K562 (cell line): ENCODE data around the gene NUTF2. TPM values are rescaled to one million over a fixed set of nuclear protein-coding genes. Genes with fewer than 3 reads are reported as not detected.

Experiments
- BCOR ChIP-seq: fragments of 450-650 bp; IDR thresholded peaks from 2 replicates; pipeline ENCODE4 v1.6.1; 2016
- BRF2 ChIP-seq: IDR thresholded peaks from 3 replicates; pipeline ENCODE4 v1.6.1; 2011; ENCODE audit warnings: borderline replicate concordance, mild to moderate bottlenecking; ENCODE audit not compliant: insufficient read length, insufficient read depth
- DDX20 ChIP-seq: fragments of 450-650 bp; IDR thresholded peaks from 2 replicates; pipeline ENCODE4 v1.6.1; 2016; ENCODE audit warnings: missing genetic modification characterization, low read depth, mild to moderate bottlenecking, missing compliant biosample characterization, moderate library complexity
- ELF4 ChIP-seq: fragments of 450-650 bp; formaldehyde crosslinking; IDR thresholded peaks from 2 replicates; pipeline ENCODE4 v1.4.0; 2022; ENCODE audit warnings: missing genetic modification characterization
- ETS1 ChIP-seq: conservative IDR thresholded peaks from 2 replicates; pipeline ENCODE4 v1.6.1; 2011; ENCODE audit warnings: low read depth, mild to moderate bottlenecking, low read length; ENCODE audit not compliant: control insufficient read depth
- FOXA1 ChIP-seq: fragments of 450-650 bp; IDR thresholded peaks from 2 replicates; pipeline ENCODE4 v1.6.1; 2016; ENCODE audit warnings: mild to moderate bottlenecking, borderline replicate concordance
- HDAC1 ChIP-seq, 2 experiments: fragments of 450-650 bp; IDR thresholded peaks; 2 replicates each; pipeline ENCODE4 v1.6.1; 2016 to 2017; ENCODE audit warnings: inconsistent platforms in 1 of 2, mild to moderate bottlenecking in 1 of 2, moderate library complexity in 1 of 2
- HNRNPL ChIP-seq: fragments of 200-400 bp; formaldehyde crosslinking; IDR thresholded peaks from 2 replicates; pipeline ENCODE4 v1.6.1; 2017; ENCODE audit warnings: low read depth, mild to moderate bottlenecking, low read length
- STAT6 ChIP-seq: sonication (generic); formaldehyde crosslinking; IDR thresholded peaks from 2 replicates; pipeline ENCODE4 v1.8.1; 2023; ENCODE audit warnings: mild to moderate bottlenecking, missing genetic modification reagents
- YY1 ChIP-seq, 3 experiments: IDR thresholded peaks; 2 replicates each; pipeline ENCODE4 v1.6.1; 2011; ENCODE audit warnings: low read length in 2 of 3, mild to moderate bottlenecking in 2 of 3, moderate library complexity in 2 of 3, borderline replicate concordance in 1 of 3, control low read depth in 1 of 3, low read depth in 1 of 3; ENCODE audit not compliant: insufficient read depth in 3 of 3, insufficient replicate concordance in 2 of 3, control insufficient read depth in 1 of 3, insufficient read length in 1 of 3; ENCODE audit errors: extremely low read depth in 1 of 3
- ZNF395 ChIP-seq: fragments of 200-800 bp; sonication (Bioruptor generic); IDR thresholded peaks from 2 replicates; pipeline ENCODE4 v1.6.1; 2017; ENCODE audit warnings: missing genetic modification characterization, missing compliant biosample characterization
- ZNF740 ChIP-seq, 3 experiments: fragments of 200-800 bp in 1 of 3; sonication (Bioruptor generic) in 1 of 3; sonication (generic) in 1 of 3; formaldehyde crosslinking in 1 of 3; IDR thresholded peaks; 2 replicates each; pipeline versions ENCODE4 v1.6.1 to v1.8.0; 2016 to 2022; ENCODE audit warnings: mild to moderate bottlenecking in 2 of 3, missing compliant biosample characterization in 2 of 3, missing genetic modification characterization in 2 of 3, missing genetic modification reagents in 1 of 3
- polyA plus RNA-seq, 8 experiments: library from polyadenylated mRNA; depleted of rRNA in 4 of 8; stranded (reverse) in 5 of 8; unstranded in 3 of 8; fragments of >200 nt; fragmentation: Nextera tagmentation in 2 of 8; fragmentation: Illumina TruSeq in 1 of 8; extraction: Ambion mirVana in 2 of 8; extraction: Trizol in 1 of 8; gene quantifications; 2 replicates each; pipeline versions ENCODE4 v1.2.1 to v1.2.3, GENCODE V29; 2011 to 2014; ENCODE audit warnings: inconsistent platforms in 1 of 8, missing spikeins in 1 of 8
- total RNA-seq, 7 experiments: library from RNA; depleted of rRNA in 6 of 7; stranded (reverse); fragments of >200 nt in 6 of 7; fragmentation: Illumina TruSeq in 2 of 7; extraction: Trizol in 2 of 7; gene quantifications; 2 replicates each; pipeline versions ENCODE4 v1.2.1 to v1.2.3, GENCODE V29; 2011 to 2021; ENCODE audit warnings: low replicate concordance in 1 of 7

Gene NUTF2
- total and polyA plus RNA-seq, 9 of the 15 experiments (the other 6 are each of a cell fraction or from before 2014, with no cell fraction given) = 106 to 248 (median 147) TPM

GRCh38 chr16:67841816-67842508, 4.8 kb upstream of the NUTF2 start, which contains the start of gene THAP11 (continued):
- TF ChIP-seq STAT6 (CRISPR knock-in tag) (no peak), YY1 (IDR thresholded peaks at IDR 0.05; ENCODE audit: borderline replicate concordance in 1 of 3, control insufficient read depth in 1 of 3, extremely low read depth in 1 of 3, insufficient read depth in 3 of 3, insufficient read length in 1 of 3, insufficient replicate concordance in 2 of 3, low read depth in 1 of 3, low read length in 2 of 3) (peak in 1 of 3 experiments; percentile 54), HNRNPL (0 out of 2 replicates have a peak, but pooled peaks have one; percentile 38), BCOR (no peak), HDAC1 (IDR thresholded peaks at IDR 0.05) (no peak), DDX20 (tag) (no peak), BRF2 (no peak), FOXA1 (no peak), ETS1 (peak; percentile 93), ELF4 (CRISPR knock-in tag) (no peak), ZNF740 (CRISPR knock-in tag; IDR thresholded peaks at IDR 0.05) (no peak), ZNF740 (tag; IDR thresholded peaks at IDR 0.05) (no peak), ZNF395 (CRISPR knock-in tag) (no peak)
